ENCODE results near the gene MYBPC2. TPM values are rescaled to one million over a fixed set of nuclear protein-coding genes. Genes with fewer than 3 reads are reported as not detected.

The MYBPC2 gene
- total RNA-seq, 1 donor from 2014 or later, result not detected

- DNase-seq (ENCODE audit: extremely low spot score in 2 of 2), result no peak
- intact Hi-C loops (cut with DNase I), result no loop called here
- no peaks in the 10 kb centered on the region for H3K36me3 ChIP-seq
- H3K9me3 ChIP-seq, result no peaks in the 10 kb centered on the region
- TF ChIP-seq POLR2AphosphoS5 (IDR thresholded peaks at IDR 0.05; ENCODE audit: insufficient read depth in 1 of 2, low read depth in 1 of 2) (no peak), POLR2A (IDR thresholded peaks at IDR 0.05) (no peak)
- TF ChIP-seq, protein P1, sequence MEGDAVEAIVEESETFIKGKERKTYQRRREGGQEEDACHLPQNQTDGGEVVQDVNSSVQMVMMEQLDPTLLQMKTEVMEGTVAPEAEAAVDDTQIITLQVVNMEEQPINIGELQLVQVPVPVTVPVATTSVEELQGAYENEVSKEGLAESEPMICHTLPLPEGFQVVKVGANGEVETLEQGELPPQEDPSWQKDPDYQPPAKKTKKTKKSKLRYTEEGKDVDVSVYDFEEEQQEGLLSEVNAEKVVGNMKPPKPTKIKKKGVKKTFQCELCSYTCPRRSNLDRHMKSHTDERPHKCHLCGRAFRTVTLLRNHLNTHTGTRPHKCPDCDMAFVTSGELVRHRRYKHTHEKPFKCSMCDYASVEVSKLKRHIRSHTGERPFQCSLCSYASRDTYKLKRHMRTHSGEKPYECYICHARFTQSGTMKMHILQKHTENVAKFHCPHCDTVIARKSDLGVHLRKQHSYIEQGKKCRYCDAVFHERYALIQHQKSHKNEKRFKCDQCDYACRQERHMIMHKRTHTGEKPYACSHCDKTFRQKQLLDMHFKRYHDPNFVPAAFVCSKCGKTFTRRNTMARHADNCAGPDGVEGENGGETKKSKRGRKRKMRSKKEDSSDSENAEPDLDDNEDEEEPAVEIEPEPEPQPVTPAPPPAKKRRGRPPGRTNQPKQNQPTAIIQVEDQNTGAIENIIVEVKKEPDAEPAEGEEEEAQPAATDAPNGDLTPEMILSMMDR (IDR thresholded peaks at IDR 0.05), result no peak
- H3K27me3 ChIP-seq, result no peaks in the 10 kb centered on the region
- no peak overlapping the region for H3K27ac ChIP-seq
- no peak overlapping the region for H3K4me3 ChIP-seq
- no peaks in the 10 kb centered on the region for H3K4me1 ChIP-seq
These were observed 62.4 kb downstream of the MYBPC2 start for GRCh38 chr19:50495020-50495531.

DNA sequence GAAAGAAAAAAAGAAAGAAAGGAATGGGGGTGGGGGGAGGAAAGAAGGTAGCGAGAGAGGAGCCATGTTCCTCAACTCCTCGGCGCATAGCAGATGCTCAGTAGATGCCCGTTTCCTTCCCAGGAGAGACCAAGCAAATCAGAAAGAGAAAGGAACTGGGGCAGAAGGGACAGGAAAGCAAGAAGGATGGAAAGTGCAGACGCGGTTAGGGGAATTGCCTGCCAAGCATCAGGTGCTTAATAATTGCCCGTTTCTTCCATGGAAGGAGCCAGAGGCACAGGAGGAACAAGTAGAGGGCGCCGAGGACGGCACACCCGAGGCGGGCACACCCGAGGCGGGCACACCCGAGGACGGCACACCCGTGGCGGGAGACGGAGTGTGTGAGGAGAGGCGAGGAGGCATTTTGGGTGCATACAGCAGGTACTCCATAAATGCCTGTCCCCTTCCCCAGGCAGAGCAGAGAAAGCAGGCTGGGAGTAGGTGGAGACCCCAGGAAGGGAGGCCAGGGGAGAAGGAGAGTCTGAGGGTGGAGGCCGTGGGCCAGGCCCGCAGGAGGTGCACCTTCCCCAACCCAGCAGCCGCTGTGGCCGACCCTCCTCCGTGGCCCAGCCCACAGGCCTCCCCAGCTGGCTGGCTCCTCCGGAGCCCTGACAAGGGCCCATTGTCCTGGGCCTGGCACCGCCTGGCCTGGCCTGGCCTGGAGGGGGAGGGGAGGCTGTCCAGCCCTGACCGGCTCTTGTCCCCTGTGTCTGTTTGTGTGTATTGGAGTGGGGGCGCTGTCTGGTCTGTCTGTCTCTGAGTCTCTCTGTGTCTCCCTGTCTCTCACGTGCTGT is 63.7 kb downstream of the MYBPC2 start:
- TF ChIP-seq POLR2A (IDR thresholded peaks at IDR 0.05) (no peak), POLR2AphosphoS5 (IDR thresholded peaks at IDR 0.05; ENCODE audit: insufficient read depth in 1 of 2, low read depth in 1 of 2) (no peak)
- TF ChIP-seq, protein P1 (IDR thresholded peaks at IDR 0.05), result no peak
- Histone ChIP-seq H3K9me3 (no peaks in the 10 kb centered on the region), H3K4me1 (no peaks in the 10 kb centered on the region), H3K36me3 (no peaks in the 10 kb centered on the region), H3K27ac (no peak overlapping the region), H3K4me3 (no peak overlapping the region), H3K27me3 (no peaks in the 10 kb centered on the region)
- DNase-seq (ENCODE audit: extremely low spot score in 2 of 2), result no peak
- intact Hi-C loops (cut with DNase I), result no loop called here

DNA sequence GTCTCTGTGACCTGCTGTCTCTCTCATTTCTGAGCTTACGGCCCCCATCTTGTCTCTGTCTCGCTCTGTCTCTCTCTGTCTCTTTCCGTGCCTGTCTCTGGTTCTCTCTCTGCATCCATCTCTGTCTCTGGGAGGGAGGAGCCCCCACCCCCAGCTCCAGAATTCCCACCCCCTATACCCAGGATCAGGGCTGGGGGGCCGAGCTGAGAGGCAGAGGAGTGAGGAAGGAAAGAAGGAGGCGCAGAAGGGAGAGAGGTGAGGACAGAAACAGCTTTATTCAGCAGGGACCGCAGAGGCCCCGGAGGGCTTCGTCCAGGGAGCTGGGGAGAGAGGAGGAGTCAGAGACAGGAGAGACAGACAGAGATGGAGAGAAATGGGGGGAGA is 64.3 kb downstream of the MYBPC2 start:
- Histone ChIP-seq H3K27me3 (no peaks in the 10 kb centered on the region), H3K36me3 (no peaks in the 10 kb centered on the region), H3K9me3 (no peaks in the 10 kb centered on the region), H3K4me3 (no peak overlapping the region), H3K4me1 (no peaks in the 10 kb centered on the region), H3K27ac (no peak overlapping the region)
- intact Hi-C loops (cut with DNase I), result no loop called here
- TF ChIP-seq, protein P1 (IDR thresholded peaks at IDR 0.05), result no peak
- TF ChIP-seq POLR2A (IDR thresholded peaks at IDR 0.05) (no peak), POLR2AphosphoS5 (IDR thresholded peaks at IDR 0.05; ENCODE audit: insufficient read depth in 1 of 2, low read depth in 1 of 2) (no peak)
- DNase-seq (ENCODE audit: extremely low spot score in 2 of 2), result no peak

DNA sequence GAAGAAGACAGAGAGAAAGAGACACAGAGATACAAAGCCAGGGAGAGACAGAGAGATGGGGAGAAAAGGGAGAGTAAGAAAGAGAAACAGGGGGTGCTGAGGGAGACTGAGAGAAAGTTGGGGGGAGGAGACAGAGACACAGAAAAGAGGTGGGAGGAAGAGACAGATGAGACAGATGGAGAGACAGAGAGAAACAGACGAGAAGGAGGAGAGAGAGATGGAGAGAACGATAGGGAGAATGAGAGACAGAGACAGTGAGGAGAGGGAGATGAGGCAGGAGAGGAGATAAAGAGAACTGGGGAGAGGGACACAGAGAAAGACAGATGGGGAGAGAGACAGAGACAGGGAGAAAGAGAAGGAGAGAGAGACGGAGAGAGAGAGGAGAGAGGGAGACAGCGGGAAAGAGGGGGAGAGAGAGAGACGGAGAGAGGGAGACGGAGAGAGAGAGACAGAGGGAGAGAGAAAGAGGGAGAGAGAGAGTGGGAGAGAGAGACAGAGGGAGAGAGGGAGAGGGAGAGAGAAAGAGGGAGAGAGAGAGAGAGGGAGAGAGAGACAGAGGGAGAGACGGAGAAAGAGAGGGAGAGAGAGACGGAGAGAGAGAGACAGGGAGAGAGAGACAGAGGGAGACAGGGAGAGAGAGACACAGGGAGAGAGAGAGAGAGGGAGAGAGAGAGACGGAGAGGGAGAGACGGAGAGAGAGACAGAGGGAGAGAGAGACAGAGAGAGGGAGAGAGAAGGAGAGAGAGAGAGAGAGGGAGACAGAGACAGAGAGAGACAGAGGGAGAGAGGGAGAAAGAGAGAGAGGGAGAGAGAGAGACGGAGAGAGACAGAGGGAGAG is 65.7 kb downstream of the MYBPC2 start:
- DNase-seq (ENCODE audit: extremely low spot score in 2 of 2), result no peak
- Histone ChIP-seq H3K27me3 (no peaks in the 10 kb centered on the region), H3K9me3 (no peaks in the 10 kb centered on the region), H3K36me3 (no peaks in the 10 kb centered on the region), H3K27ac (no peak overlapping the region), H3K4me3 (no peak overlapping the region), H3K4me1 (no peaks in the 10 kb centered on the region)
- TF ChIP-seq POLR2A (IDR thresholded peaks at IDR 0.05) (no peak), POLR2AphosphoS5 (IDR thresholded peaks at IDR 0.05; ENCODE audit: insufficient read depth in 1 of 2, low read depth in 1 of 2) (no peak)
- TF ChIP-seq, protein P1 (IDR thresholded peaks at IDR 0.05), result no peak
- intact Hi-C loops (cut with DNase I), result no loop called here

All from vagina (tissue), 2 donors.